ENCODE data around the gene SMAD6. TPM values are rescaled to one million over a fixed set of nuclear protein-coding genes. Genes with fewer than 3 reads are reported as not detected.

SMAD6 gene
- total RNA-seq, 4 donors from 2014 or later: 9.4 to 18.9 (median 14.3) TPM

DNA sequence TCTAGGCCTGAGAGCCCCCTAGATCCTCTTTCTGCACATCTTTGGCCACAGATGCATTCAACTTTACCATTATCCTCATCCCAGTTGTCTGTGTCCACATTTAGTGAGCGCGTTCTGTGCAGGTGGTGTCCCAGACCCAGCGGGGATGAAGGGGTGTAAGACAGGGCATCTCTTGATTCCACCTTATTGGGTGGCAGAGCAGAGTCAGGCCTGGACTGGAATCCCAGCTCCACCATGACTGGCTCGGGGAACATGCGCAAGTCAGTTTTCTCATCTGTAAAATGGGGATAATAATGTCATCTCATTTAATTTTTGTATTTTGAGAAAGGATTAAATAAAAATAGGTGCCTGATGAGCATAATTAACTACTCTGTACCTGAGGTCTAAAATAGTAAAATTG lies 7.8 kb downstream of the SMAD6 start:
- Histone ChIP-seq H3K9me3 (no peaks in the 10 kb centered on the region), H3K27me3 (no peaks in the 10 kb centered on the region), H3K4me1 (peaks cover 49 to 71% (median 69%) of the 10 kb centered on the region in 4 donors), H3K4me3 (no peak overlapping the region), H3K36me3 (peaks cover 0 to 37% (median 0%) of the 10 kb centered on the region in 4 donors), H3K27ac (replicated peaks in 1 of 4) (no peak overlapping the region)
- DNase-seq (ENCODE audit: extremely low spot score): no peak
- TF ChIP-seq POLR2A (IDR thresholded peaks at IDR 0.05; ENCODE audit: low read depth): no peak
- TF ChIP-seq, protein P1, sequence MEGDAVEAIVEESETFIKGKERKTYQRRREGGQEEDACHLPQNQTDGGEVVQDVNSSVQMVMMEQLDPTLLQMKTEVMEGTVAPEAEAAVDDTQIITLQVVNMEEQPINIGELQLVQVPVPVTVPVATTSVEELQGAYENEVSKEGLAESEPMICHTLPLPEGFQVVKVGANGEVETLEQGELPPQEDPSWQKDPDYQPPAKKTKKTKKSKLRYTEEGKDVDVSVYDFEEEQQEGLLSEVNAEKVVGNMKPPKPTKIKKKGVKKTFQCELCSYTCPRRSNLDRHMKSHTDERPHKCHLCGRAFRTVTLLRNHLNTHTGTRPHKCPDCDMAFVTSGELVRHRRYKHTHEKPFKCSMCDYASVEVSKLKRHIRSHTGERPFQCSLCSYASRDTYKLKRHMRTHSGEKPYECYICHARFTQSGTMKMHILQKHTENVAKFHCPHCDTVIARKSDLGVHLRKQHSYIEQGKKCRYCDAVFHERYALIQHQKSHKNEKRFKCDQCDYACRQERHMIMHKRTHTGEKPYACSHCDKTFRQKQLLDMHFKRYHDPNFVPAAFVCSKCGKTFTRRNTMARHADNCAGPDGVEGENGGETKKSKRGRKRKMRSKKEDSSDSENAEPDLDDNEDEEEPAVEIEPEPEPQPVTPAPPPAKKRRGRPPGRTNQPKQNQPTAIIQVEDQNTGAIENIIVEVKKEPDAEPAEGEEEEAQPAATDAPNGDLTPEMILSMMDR (IDR thresholded peaks at IDR 0.05): no peak
- TF ChIP-seq EP300 (IDR thresholded peaks at IDR 0.05): no peak
- no peak for TF ChIP-seq POLR2AphosphoS5 (IDR thresholded peaks at IDR 0.05)
- WGBS: 100% methylated on average over 3 of the region's 5 CpGs
- intact Hi-C loops (cut with DNase I): no loop called here

DNA sequence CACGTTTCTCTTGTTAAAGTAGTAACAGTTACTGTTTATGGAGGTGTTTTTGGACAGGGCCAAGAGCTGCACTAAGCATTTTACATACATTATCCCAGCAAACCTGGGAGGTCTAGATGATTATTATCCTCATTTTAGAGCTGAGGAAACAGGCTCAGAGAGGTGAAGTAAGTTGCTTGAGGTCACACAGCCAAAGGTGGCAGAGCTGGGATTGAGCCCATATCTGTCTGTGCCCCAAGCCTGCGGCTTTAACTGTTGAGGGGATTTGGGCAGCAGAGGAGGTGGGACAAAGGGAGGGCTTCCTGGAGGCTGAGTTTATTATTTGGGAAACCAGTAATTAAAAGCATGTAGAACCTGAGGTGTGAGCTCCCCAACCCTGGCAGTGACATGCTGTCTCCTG lies 9.2 kb downstream of the SMAD6 start:
- Histone ChIP-seq H3K4me3 (no peak overlapping the region), H3K27ac (replicated peaks in 1 of 4) (peak overlapping the region in 1 of 4 donors; percentile 52), H3K36me3 (peaks cover 0 to 42% (median 1%) of the 10 kb centered on the region in 4 donors), H3K4me1 (peaks cover 44 to 70% (median 66%) of the 10 kb centered on the region in 4 donors), H3K27me3 (no peaks in the 10 kb centered on the region), H3K9me3 (no peaks in the 10 kb centered on the region)
- TF ChIP-seq, protein P1 (IDR thresholded peaks at IDR 0.05): no peak
- no peak for TF ChIP-seq POLR2A (IDR thresholded peaks at IDR 0.05; ENCODE audit: low read depth)
- TF ChIP-seq EP300 (IDR thresholded peaks at IDR 0.05): no peak
- TF ChIP-seq POLR2AphosphoS5 (IDR thresholded peaks at IDR 0.05): no peak
- intact Hi-C loops (cut with DNase I): no loop called here
- DNase-seq (ENCODE audit: extremely low spot score): no peak
- WGBS: 47% methylated on average over 2 of the region's 2 CpGs

DNA sequence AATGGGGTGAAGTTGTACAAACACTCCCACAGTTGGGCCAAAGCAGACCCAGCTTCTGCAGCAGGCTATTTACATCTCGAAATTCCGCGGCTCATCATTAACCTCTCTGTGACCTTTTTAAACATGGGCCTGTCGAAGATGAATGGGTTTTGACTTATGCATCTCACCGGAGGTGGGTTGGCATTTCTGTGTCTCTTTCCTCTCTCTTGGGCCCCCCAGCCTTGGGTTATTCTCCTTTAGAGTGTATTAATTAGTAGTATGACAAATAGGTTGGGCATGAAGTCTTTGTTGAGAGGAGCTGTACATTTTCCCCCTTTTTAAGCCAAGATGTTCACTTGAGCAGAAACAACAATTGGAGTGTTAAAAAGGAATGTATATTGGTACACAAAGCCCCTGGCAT lies 9.8 kb downstream of the SMAD6 start:
- Histone ChIP-seq H3K4me1 (peaks cover 38 to 70% (median 60%) of the 10 kb centered on the region in 4 donors), H3K27ac (replicated peaks in 1 of 4) (peak overlapping the region in 2 of 4 donors; percentile 34 to 52), H3K36me3 (peaks cover 0 to 45% (median 5%) of the 10 kb centered on the region in 4 donors), H3K4me3 (no peak overlapping the region), H3K9me3 (no peaks in the 10 kb centered on the region), H3K27me3 (no peaks in the 10 kb centered on the region)
- 56% methylated on average over 5 of the region's 5 CpGs for WGBS
- TF ChIP-seq POLR2A (IDR thresholded peaks at IDR 0.05; ENCODE audit: low read depth): no peak
- TF ChIP-seq, protein P1 (IDR thresholded peaks at IDR 0.05): no peak
- TF ChIP-seq POLR2AphosphoS5 (IDR thresholded peaks at IDR 0.05): no peak
- no peak for TF ChIP-seq EP300 (IDR thresholded peaks at IDR 0.05)
- intact Hi-C loops (cut with DNase I): no loop called here
- no peak for DNase-seq (ENCODE audit: extremely low spot score)

DNA sequence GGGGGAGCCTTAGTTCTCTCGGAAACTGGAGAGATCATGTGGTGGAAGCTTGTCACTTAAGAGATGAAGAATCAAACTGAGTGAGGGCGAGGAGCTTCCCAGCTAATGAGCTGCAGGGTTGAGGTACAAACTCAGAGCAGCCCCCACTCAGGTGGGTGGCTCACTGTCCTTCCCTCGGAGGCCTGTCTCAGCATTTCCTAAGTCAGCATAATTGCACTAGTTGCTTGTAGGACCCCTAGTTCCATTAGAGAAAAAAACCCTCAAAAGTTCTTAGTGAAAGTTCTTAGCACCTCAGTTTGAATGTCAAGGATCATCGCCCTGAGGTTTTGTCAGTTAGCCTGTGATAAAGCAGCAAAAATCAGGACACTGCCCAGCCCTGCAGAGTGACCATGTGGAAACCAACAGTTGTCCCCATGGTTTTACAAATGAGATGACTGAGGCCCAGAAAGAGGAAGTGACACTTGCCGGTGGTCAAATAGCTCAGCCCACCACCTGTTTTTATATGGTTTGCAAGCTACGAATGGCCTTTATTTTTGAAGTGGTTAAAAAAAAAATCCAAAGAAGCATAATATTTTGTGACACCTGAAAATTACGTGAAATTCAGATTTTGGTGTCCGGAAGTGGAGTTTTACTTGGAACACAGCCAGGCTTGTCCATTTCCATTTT lies 11.9 kb downstream of the SMAD6 start:
- Histone ChIP-seq H3K27ac (replicated peaks in 1 of 4) (peak overlapping the region in 2 of 4 donors; percentile 6 to 31), H3K9me3 (no peaks in the 10 kb centered on the region), H3K27me3 (no peaks in the 10 kb centered on the region), H3K36me3 (peaks cover 0 to 62% (median 17%) of the 10 kb centered on the region in 4 donors), H3K4me1 (peaks cover 26 to 61% (median 44%) of the 10 kb centered on the region in 4 donors), H3K4me3 (no peak overlapping the region)
- WGBS: 84% methylated on average over 8 of the region's 8 CpGs
- TF ChIP-seq EP300 (IDR thresholded peaks at IDR 0.05) (no peak), POLR2A (IDR thresholded peaks at IDR 0.05; ENCODE audit: low read depth) (no peak), POLR2AphosphoS5 (IDR thresholded peaks at IDR 0.05) (no peak)
- TF ChIP-seq, protein P1 (IDR thresholded peaks at IDR 0.05): no peak
- DNase-seq (ENCODE audit: extremely low spot score): no peak
- intact Hi-C loops (cut with DNase I): no loop called here
